B cell (primary cell): Measurements from ENCODE around the gene PNISR. TPM values are rescaled to one million over a fixed set of nuclear protein-coding genes. Genes with fewer than 3 reads are reported as not detected.

ENCODE experiments used
- ATAC-seq: fragments of 200-7000 bp; cut with Tn5 transposase; one replicate; pipeline ENCODE4 v1.10.0; 2021; ENCODE audit warnings: low read depth, mild to moderate bottlenecking, moderate number of reproducible peaks, moderate library complexity
- CTCF ChIA-PET: fragments of 350-600 bp; sonication (Branson Sonifier 250); formaldehyde crosslinking; loops from one replicate; lab custom pipeline; 2021; ENCODE audit warnings: antibody characterized with exemption, inconsistent platforms; lab: Charles Lee
- POLR2A ChIA-PET: fragments of 350-600 bp; sonication (Branson Sonifier 250); formaldehyde crosslinking; loops from one replicate; lab custom pipeline; 2021; ENCODE audit warnings: antibody characterized with exemption; lab: Charles Lee
- DNase-seq: peaks from one replicate; pipeline ENCODE4 v3.0.0; 2013
- H2AFZ ChIP-seq: 2 replicates; pipeline ENCODE4 v1.6.1; 2012; ENCODE audit warnings: mild to moderate bottlenecking, low read depth, low read length; ENCODE audit not compliant: insufficient read depth, poor library complexity, severe bottlenecking
- H3K27ac ChIP-seq, 2 donors: 1 replicate in 1 of 2; 2 replicates in 1 of 2; pipeline ENCODE4 v1.5.1; 2012 to 2013; ENCODE audit warnings: low read length in 2 of 2, mild to moderate bottlenecking in 2 of 2, moderate library complexity in 1 of 2
- H3K27me3 ChIP-seq, 4 experiments: fragments of 200-600 bp in 1 of 4; sonication (generic) in 1 of 4; replicated peaks in 1 of 4; 1 replicate in 2 of 4; 2 replicates in 2 of 4; pipeline versions ENCODE4 v1.6.1 to v1.7.0; 2013 to 2016; ENCODE audit warnings: low read length in 3 of 4, mild to moderate bottlenecking in 2 of 4, mixed read lengths in 1 of 4, moderate library complexity in 1 of 4; ENCODE audit not compliant: insufficient read depth in 4 of 4, control insufficient read depth in 3 of 4; ENCODE audit errors: control extremely low read depth in 1 of 4
- H3K36me3 ChIP-seq, 2 experiments: replicated peaks in 1 of 2; 1 replicate in 1 of 2; 2 replicates in 1 of 2; pipeline versions ENCODE4 v1.6.1 to v1.7.1; 2013; ENCODE audit warnings: low read length in 1 of 2; ENCODE audit not compliant: insufficient read depth in 2 of 2, control insufficient read depth in 1 of 2; ENCODE audit errors: control extremely low read depth in 1 of 2, extremely low read depth in 1 of 2
- H3K4me1 ChIP-seq, 2 donors: fragments of 200-600 bp in 1 of 2; sonication (generic) in 1 of 2; 1 replicate in 1 of 2; 2 replicates in 1 of 2; pipeline versions ENCODE4 v1.5.1 to v1.6.1; 2013 to 2017; ENCODE audit warnings: low read length in 2 of 2; ENCODE audit not compliant: control insufficient read depth in 2 of 2, insufficient read depth in 2 of 2
- H3K4me2 ChIP-seq: replicated peaks from 2 replicates; pipeline ENCODE3; 2012; ENCODE audit warnings: mild to moderate bottlenecking, low read depth, low read length; ENCODE audit not compliant: poor library complexity, severe bottlenecking
- H3K4me3 ChIP-seq, 5 experiments: fragments of 200-600 bp in 1 of 5; sonication (generic) in 1 of 5; 1 replicate in 3 of 5; 2 replicates in 2 of 5; pipeline versions ENCODE4 v1.5.1 to v1.7.0; 2011 to 2016; ENCODE audit warnings: low read length in 4 of 5, mild to moderate bottlenecking in 4 of 5, low read depth in 2 of 5, control low read depth in 1 of 5, moderate library complexity in 1 of 5; ENCODE audit not compliant: insufficient read depth in 1 of 5; ENCODE audit errors: control extremely low read depth in 1 of 5, extremely low read depth in 1 of 5
- H3K79me2 ChIP-seq: fragments of 200-600 bp; sonication (generic); one replicate; pipeline ENCODE4 v1.6.0; 2016; ENCODE audit warnings: low read length; ENCODE audit not compliant: control insufficient read depth, insufficient read depth
- H3K9ac ChIP-seq: fragments of 200-600 bp; sonication (generic); 2 replicates; pipeline ENCODE4 v1.6.1; 2017; ENCODE audit warnings: mild to moderate bottlenecking, low read length, moderate library complexity
- H3K9me3 ChIP-seq, 3 donors: one replicate each; pipeline versions ENCODE4 v1.6.1 to v1.7.1; 2013; ENCODE audit warnings: low read length in 2 of 3; ENCODE audit not compliant: control insufficient read depth in 2 of 3, insufficient read depth in 1 of 3; ENCODE audit errors: control extremely low read depth in 1 of 3
- H4K20me1 ChIP-seq: 2 replicates; pipeline ENCODE4 v1.6.0; 2012; ENCODE audit warnings: mild to moderate bottlenecking, low read length; ENCODE audit not compliant: insufficient read depth, control insufficient read depth, poor library complexity, severe bottlenecking
- H3K27ac Mint-ChIP-seq: one replicate; pipeline ENCODE4 v1.8.0; 2021; ENCODE audit warnings: mixed read lengths
- H3K27me3 Mint-ChIP-seq: one replicate; pipeline ENCODE4 v1.8.0; 2021; ENCODE audit warnings: mixed read lengths
- H3K4me1 Mint-ChIP-seq: one replicate; pipeline ENCODE4 v1.8.0; 2021; ENCODE audit warnings: mixed read lengths
- H3K4me3 Mint-ChIP-seq: one replicate; pipeline ENCODE4 v1.8.0; 2021; ENCODE audit warnings: mixed read lengths
- H3K9me3 Mint-ChIP-seq: one replicate; pipeline ENCODE4 v1.8.0; 2022; ENCODE audit warnings: mixed read lengths; ENCODE audit not compliant: insufficient read depth
- CTCF ChIP-seq: fragments of 200-600 bp; IDR thresholded peaks from one replicate; pipeline ENCODE4 v1.8.0; 2022; ENCODE audit warnings: antibody characterized with exemption, mild to moderate bottlenecking
- EZH2 ChIP-seq: IDR thresholded peaks from 2 replicates; pipeline ENCODE4 v1.6.1; 2012; ENCODE audit warnings: borderline replicate concordance, low read depth, mild to moderate bottlenecking, moderate library complexity, low read length; ENCODE audit not compliant: insufficient read depth, poor library complexity, severe bottlenecking
- WGBS: methylation state at CpG from one replicate; pipeline ENCODE4 v1.1.5; 2013; ENCODE audit warnings: missing lambda C conversion rate; ENCODE audit not compliant: insufficient coverage; 5-methylcytosine and 5-hydroxymethylcytosine counted together
- intact Hi-C: fragments of 100-400 bp; cut with micrococcal nuclease; formaldehyde crosslinking; loops from one replicate; pipeline ENCODE4 v1.10.0; 2022
- polyA plus RNA-seq: library from polyadenylated mRNA; depleted of rRNA; stranded (reverse); fragments of >200 nt; gene quantifications from 2 replicates; pipeline ENCODE4 v1.2.3, GENCODE V29; 2012
- total RNA-seq, 2 donors: library from RNA; stranded (reverse); fragments of 120-200 nt in 1 of 2; gene quantifications; 1 replicate in 1 of 2; 2 replicates in 1 of 2; pipeline versions ENCODE4 v1.2.3 to v1.2.4, GENCODE V29; 2013 to 2022

Gene PNISR
- total and polyA plus RNA-seq, 2 donors (not counting 1 experiment from before 2014, with no cell fraction given) = 84.5 to 403 TPM

- H3K27me3 ChIP-seq = no peaks in the 10 kb centered on the region
- peaks cover 99% of the 10 kb centered on the region for H3K79me2 ChIP-seq
- peak overlapping the region; percentile 7 to 84 for H3K27ac ChIP-seq
- peak overlapping the region; percentile 33 for H3K4me2 ChIP-seq
- peaks cover 52% of the 10 kb centered on the region for H3K4me1 Mint-ChIP-seq
- H3K4me3 ChIP-seq = no peak overlapping the region
- H3K9ac ChIP-seq = no peak overlapping the region
- H3K36me3 ChIP-seq = peaks cover 15 to 32% of the 10 kb centered on the region in 2 experiments
- H2AFZ ChIP-seq = no peak overlapping the region
- no peaks in the 10 kb centered on the region for H3K9me3 Mint-ChIP-seq
- ATAC-seq (peak; percentile 56), DNase-seq (peak; percentile 44)
- no peaks in the 10 kb centered on the region for H3K9me3 ChIP-seq
- 80% methylated on average over 1 of the region's 9 CpGs for WGBS
- H3K27ac Mint-ChIP-seq = peak overlapping the region; percentile 71
- H3K4me1 ChIP-seq = peaks cover 21 to 39% of the 10 kb centered on the region in 2 donors
- H3K27me3 Mint-ChIP-seq = no peaks in the 10 kb centered on the region
- CTCF ChIA-PET = no interaction called here
- peak overlapping the region; percentile 64 for H3K4me3 Mint-ChIP-seq
- no peak for TF ChIP-seq CTCF
- TF ChIP-seq EZH2 = no peak
- POLR2A ChIA-PET = no interaction called here
- intact Hi-C loops = loop anchor here (2.0 kb wide), 1 partner anchor 14 kb away; no protein-coding TSS in a partner anchor
- H4K20me1 ChIP-seq = peaks cover 96% of the 10 kb centered on the region
Measured at GRCh38 chr6:99416892-99417767, 8.0 kb downstream of the PNISR start.

GRCh38 chr6:99416226-99416625 is 8.9 kb downstream of the PNISR start:
- Histone ChIP-seq H3K27me3 (no peaks in the 10 kb centered on the region), H4K20me1 (peaks cover 94% of the 10 kb centered on the region), H3K4me2 (no peak overlapping the region), H3K79me2 (peaks cover 99% of the 10 kb centered on the region), H3K4me1 (peaks cover 14 to 30% of the 10 kb centered on the region in 2 donors), H2AFZ (no peak overlapping the region), H3K9ac (no peak overlapping the region), H3K4me3 (no peak overlapping the region), H3K9me3 (no peaks in the 10 kb centered on the region), H3K36me3 (peaks cover 17 to 35% of the 10 kb centered on the region in 2 experiments), H3K27ac (peak overlapping the region in 1 of 2 donors; percentile 84)
- ATAC-seq = no peak
- ChIA-PET CTCF (no interaction called here), POLR2A (no interaction called here)
- no peaks in the 10 kb centered on the region for H3K9me3 Mint-ChIP-seq
- no CpG with 5 or more reads among the region's 2 CpGs for WGBS
- H3K27me3 Mint-ChIP-seq = no peaks in the 10 kb centered on the region
- TF ChIP-seq CTCF = no peak
- no peak for TF ChIP-seq EZH2
- H3K4me3 Mint-ChIP-seq = no peak overlapping the region
- intact Hi-C loops = loop anchor here (2.0 kb wide), 1 partner anchor 13 kb away; no protein-coding TSS in a partner anchor
- no peak for DNase-seq
- peaks cover 49% of the 10 kb centered on the region for H3K4me1 Mint-ChIP-seq
- no peak overlapping the region for H3K27ac Mint-ChIP-seq
